HG03432 (cell line): Measurements from ENCODE around the gene C3orf20.
"Not testable (repeated sequence)": the region's sequence is repeated elsewhere in the genome, so short reads cannot be mapped to it uniquely, and the experiment has no call there.

ENCODE experiments used
- ATAC-seq: cut with Tn5 transposase; IDR thresholded peaks from one replicate; pipeline ENCODE4 v1.9.1; 2021; ENCODE audit warnings: mild to moderate bottlenecking, moderate library complexity; ENCODE audit not compliant: unreplicated experiment

The C3orf20 gene

DNA sequence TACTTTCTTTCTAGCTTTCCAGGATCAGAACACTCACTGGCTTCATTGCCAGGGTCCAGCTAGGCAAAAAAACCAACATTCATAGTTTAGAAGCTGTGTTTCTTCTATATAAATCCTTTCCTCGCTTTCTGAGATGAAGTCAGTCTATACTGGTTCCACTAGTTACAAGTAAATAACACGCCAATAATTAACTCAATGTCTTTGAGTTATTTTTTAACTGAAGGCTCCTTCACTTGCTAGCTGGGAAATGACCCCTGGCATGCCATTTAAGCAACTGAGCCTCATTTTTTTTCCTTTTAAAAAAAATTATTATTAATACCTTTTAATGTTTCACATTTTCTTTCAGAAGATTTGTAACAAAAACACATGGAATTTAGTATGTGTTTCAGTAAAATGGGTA is 25.5 kb upstream of the C3orf20 start:
- ATAC-seq = no peak

DNA sequence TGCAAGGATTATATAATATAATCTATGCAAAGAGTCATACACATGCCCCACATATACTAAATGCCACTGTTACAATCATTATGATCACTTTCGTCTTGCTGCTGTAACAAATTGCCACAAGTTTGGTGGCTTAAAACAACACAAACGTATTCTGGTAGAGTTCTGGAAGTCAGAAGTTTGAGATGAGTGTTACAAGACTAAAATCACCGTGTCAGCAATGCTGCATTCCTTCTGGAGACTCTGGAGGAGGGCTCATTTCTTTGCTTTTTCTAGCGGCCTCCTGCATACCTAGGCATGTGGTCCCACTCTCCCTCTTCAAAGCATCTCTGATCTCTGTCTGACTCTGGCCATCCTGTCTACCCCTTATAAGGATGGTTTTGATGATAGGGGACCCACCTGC is 24.7 kb upstream of the C3orf20 start:
- ATAC-seq = no peak

DNA sequence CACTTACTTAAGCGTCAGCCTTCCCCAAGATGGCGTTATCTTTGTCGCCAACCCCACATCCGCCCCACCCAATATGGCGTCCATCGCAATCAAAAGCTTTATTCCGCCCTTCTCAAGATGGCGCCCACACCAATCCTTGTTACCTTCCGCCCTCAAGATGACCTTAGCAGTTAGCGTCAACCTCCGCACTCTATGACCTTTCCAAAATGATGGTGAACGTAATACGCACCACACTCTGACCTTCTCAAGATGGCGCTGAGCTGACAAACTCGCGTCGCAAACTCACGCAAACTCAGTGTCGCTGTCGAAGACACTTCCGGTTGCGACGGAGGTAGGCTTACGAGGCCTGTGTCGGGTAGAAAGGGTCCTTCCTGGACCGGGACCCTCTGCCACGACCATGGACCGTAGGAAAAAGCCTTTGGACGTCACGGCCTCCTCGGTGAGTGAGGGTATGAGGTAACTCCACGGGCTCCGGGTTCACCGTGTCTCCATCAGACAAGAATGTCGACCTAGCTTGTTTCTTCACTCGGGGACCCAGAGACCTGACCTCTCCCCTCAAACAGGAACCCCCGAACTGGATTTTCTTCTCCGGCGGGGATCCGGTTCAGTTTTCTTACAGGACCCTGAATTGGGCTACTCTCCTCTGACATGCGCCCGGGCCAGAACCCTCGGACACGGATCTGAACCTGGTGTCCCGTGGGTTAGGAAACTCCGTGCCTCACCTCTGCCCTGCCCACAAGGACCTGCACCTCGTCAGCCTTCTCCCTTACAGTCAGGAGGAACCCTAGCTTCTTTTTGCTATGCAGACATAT is 23.3 kb upstream of the C3orf20 start, which contains the start of gene CCDC174:
Gene CCDC174 (plus strand): TSS at position 323 of the 812 bp plus-strand sequence. CDS start 75 bp downstream, at position 398.
- ATAC-seq = peak; percentile 99

DNA sequence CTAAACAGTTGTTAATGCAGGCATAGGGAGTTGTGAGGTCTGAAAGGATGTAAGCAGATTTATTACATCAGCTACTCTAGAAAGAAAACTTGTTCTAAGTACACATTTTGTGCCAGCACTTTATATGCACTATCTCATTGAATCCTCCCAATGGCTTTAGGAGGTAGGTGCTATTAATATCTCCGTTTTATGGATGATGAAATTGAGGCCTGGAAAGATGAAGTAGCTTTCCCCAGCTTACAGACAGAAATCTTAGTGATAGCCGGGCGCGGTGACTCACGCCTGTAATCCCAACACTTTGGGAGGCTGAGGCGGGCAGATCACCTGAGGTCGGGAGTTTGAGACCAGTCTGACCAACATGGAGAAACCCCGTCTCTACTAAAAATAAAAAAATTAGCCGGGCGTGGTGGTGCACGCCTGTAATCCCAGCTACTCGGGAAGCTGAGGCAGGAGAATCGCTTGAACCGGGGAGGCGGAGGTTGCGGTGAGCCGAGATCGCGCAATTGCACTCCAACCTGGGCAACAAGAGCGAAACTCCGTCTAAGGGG is 22.5 kb upstream of the C3orf20 start:
- not testable (repeated sequence) for ATAC-seq

DNA sequence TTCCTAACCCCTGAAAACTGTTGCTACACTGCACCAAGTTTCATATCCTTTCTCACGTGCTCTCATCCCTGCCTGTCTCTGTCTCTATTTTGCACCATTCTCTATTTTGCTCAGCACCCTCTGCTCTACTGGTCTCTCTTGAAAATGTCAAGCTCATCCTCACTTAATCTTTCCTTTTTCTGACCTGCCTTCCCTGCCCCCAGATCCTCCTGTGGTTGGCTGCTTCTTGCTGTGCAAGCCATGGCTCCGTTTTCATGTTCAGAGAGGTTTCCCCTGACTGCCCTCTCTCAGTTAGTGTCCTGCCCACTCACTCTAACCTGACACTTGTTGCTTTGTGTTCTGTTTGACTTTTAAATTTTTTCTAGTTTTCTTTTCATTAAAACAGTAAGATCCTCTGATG is 17.4 kb upstream of the C3orf20 start:
- ATAC-seq = no peak

DNA sequence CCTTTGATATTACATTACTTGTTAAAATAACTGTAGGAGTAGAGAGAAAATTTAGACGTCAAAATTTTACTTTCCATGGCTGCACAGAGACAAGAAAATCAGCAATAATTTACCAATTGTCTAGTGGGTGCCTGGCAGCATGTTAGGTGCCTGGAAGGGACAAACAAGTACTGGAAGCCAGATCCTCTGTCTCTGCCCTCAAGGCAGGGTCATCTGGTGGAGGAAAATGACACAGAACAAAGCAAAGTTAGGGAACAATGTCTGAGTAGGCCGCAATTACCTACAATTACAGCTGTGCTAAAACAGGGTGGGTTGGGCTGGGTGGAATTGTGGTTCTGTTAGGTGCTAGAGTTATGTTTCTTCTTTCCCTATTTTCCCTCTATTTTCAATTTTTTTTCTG is 16.0 kb upstream of the C3orf20 start:
- ATAC-seq = no peak

DNA sequence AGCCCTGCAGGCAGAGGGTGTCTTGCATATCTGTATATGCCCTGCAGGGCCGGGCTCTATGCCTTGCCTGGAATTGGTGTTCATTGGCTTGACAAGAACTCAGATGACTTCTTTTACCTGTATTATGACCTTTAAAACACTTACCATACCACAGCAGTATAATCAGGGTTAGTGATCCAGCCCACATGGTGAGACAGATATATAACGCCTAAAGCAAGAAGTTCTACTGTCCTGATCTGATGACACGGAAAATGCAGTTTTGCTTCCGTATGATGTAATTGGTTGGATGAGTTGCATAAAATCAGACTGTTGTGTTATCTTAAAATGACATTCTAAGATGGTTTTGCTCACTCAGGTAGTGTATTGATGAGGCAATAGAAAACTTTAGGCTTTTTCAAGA is 14.0 kb upstream of the C3orf20 start:
- ATAC-seq = no peak

DNA sequence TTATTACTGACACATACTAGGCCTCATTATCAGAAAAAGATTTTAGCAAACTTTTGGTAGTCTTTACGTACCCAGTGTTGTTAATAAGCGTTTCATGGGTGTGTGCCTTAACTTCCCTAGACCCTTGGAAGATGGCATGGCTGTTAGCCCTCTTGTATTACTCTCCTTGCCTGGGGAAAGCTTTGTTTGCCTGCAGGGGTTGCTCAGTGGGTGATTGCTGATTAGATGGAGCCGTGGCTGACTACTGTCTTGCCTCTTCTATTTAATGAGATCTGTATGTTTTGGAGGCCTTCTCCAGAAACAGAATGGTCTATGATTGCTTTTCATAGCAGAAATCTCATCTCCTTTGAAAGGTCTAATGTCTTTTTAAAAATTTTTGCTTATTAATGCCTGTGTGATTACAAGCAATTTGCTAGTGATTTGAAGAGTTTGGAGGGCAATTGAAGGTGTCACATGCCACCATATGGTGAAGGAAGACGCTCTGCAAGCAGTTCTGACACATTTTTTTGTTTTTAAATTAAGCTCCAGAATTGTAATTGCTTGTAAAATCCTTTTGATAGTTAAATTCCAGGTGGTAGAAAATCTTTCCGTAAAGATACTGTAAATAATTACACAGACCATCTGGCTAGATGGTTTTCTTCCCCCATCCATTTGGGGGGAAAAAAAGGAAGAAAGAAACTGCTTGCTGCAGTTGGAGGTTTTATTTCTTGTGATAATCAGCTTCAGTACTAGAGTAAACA is 11.4 kb upstream of the C3orf20 start:
- ATAC-seq = no peak

DNA sequence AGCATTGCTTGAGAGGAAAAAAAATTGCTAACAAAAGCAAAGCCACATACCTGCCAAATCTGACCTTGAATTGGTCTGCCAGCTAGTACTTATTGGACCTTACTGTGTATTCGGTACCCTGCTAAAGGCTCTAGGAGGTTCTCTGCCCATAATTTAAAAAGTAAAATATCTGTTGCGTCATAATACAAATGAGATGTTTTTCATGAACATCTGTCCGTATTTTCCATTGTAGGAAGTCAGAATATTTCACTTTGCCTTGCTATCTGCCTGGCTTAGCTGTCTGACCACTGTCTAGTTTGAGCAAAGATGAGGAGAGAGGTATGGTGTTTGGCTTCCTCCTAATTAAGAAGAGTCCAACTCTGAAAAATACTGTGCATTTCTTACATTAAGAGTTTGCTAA is 10.8 kb upstream of the C3orf20 start:
- ATAC-seq = no peak

DNA sequence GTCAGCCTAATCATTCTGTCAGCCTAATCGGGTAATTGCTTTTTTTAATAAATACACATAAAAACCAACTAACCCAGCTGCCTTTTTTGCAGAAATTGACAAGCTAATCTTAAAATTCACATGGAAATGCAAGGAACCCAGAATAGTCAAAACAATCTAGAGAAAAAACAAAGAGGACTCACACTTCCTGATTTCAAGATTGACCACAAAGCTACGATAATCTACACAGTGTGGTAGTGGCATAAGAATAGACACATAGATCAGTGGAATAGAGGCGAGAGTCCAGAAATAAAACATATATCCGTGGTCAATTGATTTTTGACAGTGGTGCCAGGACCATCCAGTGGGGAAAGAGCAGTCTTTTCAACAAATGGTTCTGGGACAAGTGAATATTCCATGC is 2.4 kb upstream of the C3orf20 start:
- no peak for ATAC-seq

DNA sequence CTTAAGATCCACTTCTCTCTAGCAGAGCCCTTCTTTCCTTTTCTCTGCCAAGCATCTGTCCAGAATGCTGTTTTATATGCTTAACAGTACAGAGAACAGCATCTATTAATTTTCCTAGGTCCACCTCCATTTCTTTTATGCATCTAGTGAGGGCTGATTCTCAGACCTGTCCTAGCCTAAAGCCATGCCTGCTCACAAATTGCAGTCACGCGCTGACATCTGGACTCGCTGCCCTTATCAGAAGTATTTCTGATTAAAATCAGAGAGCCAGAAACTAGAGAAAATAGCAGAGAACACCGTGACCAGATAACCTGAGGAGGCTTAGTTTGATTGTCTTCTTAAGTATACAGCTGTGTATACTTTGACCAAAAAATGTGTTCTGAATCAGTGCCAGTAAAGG is 1.9 kb downstream of the C3orf20 start:
- ATAC-seq = no peak

DNA sequence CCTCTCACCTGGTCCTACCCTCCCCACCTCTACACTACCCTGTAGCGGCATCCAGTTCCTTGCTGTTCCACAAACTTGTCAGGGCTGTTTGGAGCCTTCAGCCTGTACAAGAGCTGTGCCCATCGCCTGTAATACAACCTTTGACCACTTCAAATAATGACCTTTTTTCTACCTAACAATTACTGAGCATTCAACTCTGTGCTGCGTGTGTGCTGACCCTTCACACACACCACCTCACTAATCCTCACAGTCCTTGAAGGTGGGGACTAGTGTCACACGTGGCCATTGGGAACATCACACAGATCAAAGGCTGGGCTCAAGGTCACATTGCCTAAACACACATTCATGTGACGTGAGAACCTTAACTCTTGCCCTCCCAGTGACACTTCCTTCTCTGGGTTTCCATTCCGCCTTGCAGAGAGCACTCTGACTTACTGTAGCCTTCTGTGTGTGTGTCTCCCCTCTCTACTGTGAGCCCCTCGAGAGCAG is 3.1 kb downstream of the C3orf20 start:
- ATAC-seq = no peak

DNA sequence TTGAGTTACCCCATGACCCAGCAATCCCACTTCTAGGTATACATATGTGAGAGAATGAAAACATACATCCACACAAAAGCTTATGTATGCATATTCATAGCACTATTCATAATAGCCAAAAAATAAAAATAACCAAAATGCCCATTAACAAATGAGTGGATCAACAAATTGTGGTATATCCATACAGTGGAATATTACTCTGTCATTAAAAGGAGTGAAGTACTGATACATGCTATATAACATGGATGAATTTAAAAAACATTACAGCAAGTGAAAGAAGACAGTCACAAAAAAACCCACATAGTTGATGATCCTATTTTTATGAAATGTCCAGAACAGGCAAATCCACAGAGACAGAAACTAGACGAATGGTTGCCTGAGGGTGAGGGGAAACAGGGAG is 5.2 kb downstream of the C3orf20 start:
- ATAC-seq = no peak

DNA sequence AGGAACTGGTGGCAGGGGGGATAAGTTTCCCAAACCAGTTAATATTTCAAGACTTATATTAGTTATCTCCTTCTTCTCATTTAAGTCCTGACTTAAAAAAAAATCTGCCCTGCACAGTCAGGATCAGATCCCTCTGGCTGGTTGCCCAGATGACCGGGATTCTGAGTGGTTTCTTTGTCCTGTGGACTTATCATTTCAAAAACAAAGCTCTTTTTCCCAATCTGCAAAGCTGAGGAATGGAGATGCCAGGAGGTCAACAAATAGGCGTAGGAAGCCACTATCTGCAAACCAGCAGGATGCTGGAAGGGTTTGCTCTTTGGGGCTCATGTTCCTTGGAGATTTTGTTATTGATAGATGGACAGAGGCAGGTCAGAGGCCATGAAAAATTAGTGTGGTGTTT is 5.8 kb downstream of the C3orf20 start:
- ATAC-seq = no peak

DNA sequence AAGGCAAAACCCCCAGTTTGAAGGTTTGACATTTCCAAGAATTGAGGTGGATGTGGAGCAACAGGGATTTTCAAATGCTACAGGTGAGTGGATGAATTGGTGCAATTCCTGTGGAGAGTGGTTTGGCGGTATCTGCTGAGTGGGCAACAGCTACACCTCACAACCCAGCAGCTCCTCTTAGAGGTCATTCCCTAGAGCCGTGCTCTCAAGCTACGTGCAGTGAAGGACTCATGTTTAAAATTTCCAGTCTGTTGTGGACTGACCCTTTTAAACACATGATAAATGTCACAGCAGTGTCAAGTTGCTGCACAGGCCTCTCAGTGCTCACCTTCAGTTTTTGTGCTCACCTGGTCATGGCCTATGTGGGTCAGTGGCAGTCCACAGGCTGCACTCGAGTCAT is 9.5 kb downstream of the C3orf20 start:
- ATAC-seq = no peak

DNA sequence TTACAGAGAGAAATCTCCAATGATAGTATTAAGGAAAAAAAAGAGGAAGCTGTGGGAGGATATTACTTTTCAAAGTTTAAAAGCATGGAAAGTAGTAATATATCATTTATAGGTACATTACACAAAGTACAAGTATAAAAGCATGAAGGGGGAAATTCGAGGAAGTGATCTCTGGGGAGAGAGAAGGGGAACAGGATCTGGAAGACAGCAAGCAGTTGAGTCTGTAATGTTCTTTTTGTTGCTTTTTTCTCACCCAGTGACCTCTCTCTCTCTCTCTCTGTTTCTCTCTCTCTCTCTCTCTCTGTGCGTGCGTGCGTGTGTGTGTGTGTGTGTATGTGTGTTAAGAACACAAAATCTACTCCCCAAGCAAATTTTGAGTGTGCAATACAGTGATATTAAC is 10.2 kb downstream of the C3orf20 start:
- no peak for ATAC-seq

DNA sequence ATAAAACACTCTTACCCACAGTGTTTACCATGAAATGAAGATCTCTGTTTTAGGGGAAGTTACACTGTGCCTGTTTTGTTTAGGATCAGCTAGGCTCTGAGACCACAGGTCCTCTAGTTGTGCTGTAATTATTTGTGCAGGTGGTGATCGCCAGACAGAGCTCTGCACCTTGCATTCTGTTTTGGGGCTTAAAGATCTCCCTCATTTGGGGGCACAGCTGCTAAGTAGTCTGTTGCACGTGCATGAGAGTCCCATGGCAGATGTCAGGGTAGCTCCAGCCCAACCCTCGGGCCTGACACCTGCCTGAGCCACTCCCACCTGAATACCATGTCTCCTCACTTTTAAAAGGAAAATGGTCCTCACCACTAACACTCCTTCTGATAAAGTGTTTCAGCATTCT is 12.4 kb downstream of the C3orf20 start:
- ATAC-seq = no peak

DNA sequence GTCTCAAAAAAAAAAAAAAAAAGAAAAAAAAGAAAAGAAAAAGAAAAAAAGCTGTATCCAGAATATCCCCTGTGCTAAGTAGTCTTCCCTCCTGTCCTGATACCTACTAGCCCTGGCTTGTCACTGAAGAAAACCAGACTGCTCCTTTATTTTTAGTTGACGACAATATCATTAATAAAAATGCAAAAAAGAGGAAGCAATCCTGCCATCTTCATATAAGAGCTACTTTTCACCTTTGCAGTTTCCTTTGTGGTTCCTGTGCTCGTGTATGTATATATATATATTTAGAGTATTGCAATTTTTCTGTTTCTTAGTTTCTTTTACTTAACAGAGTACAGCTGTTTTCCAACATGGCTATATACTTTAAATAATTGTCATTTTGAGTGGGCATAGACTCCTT is 13.6 kb downstream of the C3orf20 start:
- ATAC-seq = peak; percentile 57

DNA sequence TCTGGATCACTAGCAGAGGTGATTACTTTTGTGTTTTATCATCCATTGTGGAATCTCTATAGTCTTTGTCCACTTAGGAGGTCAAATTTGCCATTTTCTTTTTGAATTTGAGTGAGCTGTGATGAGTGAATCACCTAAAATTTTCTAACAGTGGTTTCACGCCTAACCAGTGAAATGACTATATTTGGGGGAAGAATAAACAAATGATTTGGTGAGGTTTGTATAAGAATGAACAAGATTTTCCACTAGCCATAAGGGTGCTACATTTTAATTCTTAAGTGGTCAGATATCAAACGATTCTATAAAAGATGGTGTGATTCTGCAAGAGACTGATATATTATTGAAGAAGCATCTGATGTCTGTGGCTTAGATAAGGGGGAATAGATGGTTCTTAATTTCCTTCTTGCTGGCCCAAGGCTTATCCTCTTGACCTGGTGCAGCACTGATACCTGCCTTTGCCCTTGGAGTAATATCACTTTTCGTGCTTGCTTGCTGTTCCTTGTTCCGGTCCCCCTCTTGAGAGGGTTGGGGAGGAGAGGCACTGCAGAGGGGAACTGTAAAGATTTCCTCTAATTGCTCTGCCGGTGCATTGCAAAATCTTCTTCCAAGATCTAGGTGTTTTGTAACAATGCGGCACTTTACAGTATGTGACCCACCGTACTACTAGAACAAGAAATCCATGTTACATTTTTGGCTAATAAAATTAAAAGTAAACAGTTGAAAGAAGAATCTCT is 14.5 kb downstream of the C3orf20 start:
- peak; percentile 43 for ATAC-seq

DNA sequence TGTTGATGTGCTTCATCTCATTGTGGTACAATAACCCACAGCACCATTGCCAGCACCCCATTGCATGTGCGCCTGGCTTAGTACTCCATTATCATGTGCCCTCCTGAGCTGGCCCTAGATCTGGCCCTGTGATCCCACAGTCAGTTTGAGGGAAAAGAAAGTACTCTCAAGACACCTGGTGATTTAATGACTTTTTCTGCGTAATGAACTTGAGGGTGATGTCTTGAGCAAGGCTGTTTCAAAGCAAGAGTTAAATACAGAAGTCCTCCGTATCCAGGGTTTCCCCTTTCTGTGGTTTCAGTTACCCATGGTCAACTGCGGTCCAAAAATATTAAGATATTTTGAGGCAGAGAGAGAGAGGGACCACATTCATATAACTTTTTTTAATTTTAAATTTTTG is 16.3 kb downstream of the C3orf20 start:
- peak; percentile 51 for ATAC-seq

DNA sequence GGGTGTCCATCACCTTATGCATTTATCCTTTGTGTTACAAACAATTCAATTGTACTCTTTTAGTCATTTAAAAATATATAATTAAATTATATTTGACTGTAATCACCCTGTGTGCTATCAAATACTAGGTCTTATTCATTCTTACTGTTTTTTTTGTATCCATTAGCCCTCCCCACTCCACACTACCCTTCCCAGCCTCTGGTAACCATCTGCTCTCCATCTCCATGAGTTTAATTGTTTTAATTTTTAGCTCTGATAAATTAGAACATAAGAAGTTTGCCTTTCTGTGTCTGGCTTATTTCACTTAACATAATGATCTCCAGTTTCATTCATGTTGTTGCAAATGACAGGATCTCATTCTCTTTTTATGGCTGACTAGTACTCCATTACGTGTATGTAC is 16.8 kb downstream of the C3orf20 start:
- ATAC-seq = no peak
